HG02885 (cell line): Measurements from ENCODE around the gene SHISA4.
"Not testable (repeated sequence)": the region's sequence is repeated elsewhere in the genome, so short reads cannot be mapped to it uniquely, and the experiment has no call there.

Experiments used
- ATAC-seq: cut with Tn5 transposase; IDR thresholded peaks from one replicate; pipeline ENCODE4 v1.9.1; 2021; ENCODE audit warnings: mild to moderate bottlenecking; ENCODE audit not compliant: unreplicated experiment, poor library complexity

SHISA4 gene

DNA sequence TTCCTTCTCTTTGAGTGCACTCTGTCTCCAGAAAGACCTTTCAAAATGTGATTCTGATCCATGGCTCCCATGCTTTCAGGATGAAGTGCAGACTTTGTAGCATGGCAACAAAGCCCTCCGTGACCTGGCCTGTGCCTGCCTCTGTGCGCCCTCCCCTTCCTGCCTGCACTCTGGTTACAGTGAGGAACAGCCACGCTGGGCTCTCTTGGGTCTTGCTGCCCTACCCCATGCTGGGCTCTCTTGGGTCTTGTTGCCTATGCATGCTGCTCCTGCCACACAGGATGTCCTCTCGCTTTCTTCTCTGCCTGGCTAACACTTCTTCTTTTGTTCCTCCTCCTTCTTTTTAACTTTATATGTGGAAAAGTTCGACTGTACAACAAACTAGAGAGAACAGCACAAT lies 29.6 kb downstream of the SHISA4 start:
- ATAC-seq = no peak

DNA sequence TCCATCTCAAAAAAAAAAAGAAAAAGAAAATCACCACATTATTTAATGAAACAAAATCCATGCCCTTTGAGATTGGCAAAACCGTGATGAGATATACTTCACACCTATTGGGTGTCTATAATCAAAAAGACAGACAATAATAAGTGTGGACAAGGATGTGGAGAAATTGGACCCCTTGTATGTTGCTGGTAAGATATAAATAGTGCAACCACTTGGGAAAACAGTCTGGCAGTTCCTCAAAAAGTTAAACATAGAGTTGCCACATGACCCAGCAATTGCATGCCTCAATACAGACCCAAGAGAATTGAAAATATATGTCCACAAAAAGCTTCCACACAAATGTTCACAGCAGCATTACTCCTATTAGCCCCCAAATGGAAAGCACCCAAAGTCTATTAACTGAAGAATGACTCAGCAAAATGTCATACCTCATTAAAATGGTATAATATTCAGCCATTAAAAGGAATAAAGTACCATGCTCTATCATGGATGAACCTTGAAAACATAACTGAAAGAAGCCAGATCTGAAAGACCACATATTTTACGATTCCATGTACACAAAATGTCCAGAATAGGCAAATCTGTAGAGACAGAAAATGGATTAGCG lies 33.4 kb downstream of the SHISA4 start:
- no peak for ATAC-seq

DNA sequence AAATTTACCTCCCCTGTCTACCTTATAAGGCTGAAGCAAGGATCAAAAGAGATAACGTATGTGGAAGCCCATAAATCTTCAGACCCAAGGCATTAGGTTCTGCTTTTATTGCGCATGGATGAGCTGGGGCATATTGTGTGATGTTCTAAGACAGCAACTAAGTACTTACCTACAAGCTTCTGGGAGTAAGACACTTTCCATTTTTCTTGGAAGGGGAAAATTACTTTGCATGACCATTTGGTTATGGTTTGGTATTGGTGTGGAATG lies 36.5 kb downstream of the SHISA4 start:
- no peak for ATAC-seq

DNA sequence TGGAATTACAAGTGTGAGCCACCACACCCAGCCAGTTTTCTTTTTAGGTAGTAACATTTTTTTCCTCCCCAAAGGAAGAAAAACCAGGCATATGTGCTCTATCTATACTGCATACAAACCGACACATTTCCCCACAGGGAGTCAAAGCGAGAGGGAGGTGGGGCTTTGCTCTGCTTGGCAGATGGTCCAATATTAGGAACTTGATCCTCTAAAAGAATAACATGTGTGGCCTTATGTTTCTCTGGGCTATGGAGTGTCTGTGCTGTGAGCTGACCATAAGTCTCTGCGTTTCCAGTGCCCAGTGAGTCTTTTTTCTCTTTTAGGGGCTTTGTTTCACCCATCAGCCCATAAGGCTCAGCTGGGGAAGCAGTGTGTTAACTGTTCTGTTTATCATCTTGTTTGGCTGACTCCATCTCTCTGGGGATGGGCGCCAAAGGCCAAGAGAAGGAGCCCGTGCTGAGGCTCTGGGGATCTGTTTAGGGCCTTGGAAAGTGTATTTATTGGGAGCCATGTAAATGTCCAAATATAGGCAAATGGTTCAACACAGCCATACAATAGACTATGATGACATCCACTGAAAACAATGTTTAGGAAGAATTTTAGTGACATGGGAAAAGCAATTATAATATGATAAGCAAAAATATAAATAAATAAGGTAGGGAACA lies 37.4 kb downstream of the SHISA4 start:
- ATAC-seq = no peak

DNA sequence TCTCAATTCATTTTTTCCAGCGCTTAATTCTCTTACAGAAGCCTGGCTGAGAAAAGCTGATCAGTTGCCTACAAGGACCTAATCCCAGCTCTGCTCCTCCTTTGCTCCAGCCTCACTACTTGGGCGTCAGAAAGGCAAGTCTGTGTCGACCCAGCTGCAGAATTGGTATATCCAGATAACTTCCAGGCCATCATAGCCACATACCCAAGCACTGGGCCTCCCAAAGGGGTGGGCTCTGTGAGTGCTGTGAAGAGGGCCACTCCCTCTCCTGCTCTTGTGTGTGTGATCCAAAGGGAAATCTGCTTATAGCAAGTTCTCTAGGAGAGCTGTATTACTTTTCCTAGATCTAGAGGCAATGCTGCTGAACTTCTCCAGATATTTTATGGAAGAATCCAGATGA lies 39.6 kb downstream of the SHISA4 start:
- ATAC-seq = no peak

DNA sequence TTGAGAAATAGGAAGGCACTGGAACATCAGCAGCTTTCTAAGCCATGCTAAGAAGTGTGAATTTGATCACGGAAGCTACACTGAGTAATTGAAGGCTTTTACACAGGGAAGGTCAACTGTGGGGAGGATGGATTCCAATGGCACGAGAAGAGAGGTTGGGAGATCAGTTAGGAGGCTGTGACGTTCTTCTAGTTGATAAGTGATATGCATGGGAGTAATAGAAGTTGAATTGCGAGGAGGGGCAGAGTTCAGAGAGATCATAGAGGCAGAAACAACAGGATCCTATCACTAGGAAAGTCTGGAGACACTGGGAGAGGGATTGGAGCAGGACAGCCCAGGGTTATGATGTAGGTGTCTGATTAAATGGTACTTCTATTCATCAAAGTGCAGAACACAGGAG lies 41.4 kb downstream of the SHISA4 start:
- no peak for ATAC-seq

DNA sequence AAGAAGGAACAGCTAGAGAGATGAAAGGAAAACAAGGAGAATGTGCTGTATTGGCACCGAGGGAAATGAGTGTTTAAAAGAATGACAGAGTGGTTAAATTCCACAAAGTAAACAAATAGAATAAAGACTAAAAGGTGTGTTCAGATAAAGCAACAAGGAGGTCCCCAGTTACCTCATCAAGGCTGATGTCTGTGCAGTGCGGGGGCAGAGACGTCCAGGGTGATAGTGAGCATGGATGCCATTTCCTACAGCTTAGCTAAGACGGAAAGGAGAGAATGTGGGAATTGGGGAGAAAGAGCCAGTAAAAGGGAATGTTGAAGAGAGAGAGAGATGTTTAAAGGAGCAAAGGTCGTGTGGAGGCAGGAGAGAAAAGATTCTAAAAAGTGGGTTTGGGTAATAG lies 42.1 kb downstream of the SHISA4 start:
- no peak for ATAC-seq

DNA sequence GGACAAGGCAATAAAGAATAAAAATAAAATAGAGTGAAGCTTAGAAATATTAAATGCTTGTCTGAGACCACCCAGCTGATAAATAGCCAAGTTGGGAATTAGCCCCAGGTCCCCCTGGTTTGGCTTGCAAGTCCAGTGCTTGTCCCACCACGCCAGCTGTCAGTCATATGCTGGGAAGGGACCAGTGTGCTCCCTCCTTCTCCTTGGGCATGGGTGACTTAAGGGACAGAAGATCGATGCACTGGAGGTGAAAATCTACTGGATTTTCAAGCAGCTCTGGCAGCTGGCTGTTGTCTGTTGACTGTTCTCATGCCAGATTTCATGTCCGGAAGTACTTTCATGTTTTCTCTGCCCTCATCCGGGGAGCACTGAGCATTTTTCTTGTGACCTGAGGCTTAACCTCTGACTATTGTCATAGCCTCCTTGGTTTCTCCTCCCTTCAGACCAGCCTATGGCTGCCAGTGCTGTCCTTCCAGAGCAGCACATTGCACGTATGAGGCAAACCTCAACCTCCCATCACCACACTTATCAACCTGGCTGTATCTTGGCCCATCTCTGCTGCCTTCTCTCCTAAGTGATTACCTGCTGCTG lies 45.2 kb downstream of the SHISA4 start:
- ATAC-seq = no peak

DNA sequence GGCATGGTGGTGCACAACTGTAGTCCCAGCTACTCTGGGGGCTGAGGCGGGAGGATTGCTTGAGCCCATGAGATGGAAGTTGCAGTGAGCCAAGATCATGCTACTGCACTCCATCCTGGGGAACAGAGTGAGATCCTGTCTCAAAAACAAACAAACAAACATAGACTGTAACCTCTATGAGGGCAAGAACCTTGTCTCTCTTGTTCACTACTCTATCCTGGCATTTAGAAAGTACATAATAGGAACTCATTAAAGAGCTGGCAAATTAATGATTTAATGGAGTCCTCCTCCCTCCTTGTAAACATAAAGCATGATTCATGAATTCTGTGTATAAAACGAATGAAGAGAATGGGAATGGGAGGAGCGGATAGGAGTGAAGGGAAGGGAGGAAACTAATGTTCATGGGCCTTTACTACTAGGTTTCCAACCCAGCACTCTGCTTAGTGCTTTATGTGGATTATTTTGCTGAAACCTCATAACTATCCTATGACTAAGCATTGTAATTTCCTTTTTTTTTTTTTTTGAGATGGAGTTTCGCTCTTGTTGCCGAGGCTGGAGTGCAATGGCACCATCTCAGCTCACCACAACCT lies 49.0 kb downstream of the SHISA4 start:
- no peak for ATAC-seq

DNA sequence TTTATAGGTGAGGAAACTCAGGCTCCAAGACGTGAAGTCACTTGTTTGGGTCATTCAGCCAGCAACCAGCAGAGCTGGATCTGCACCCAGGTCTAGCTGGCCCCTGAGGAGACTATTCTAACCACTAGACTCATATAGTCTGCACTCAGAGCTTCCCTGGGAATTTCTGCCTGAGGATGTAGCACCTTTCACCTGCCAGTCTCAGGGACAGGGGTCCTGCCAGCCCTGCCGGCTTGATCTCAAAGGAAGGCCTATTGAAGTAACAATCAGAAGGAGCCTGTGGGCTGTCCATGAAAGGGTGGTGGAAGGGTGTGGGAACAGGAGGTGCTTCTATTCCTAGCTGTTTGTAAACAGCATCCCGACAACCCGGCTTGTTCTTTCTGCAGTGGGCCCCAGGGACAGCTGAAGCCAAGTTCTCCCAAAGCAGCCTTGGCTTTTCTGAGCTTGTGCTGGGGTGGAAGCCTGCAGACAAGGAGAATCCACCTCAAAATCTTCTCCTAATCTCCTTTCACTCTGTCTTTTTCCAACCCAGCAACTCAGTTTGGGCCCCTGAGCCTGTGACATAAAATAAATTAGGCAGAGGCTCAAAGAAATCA lies 49.8 kb downstream of the SHISA4 start:
- ATAC-seq = no peak

DNA sequence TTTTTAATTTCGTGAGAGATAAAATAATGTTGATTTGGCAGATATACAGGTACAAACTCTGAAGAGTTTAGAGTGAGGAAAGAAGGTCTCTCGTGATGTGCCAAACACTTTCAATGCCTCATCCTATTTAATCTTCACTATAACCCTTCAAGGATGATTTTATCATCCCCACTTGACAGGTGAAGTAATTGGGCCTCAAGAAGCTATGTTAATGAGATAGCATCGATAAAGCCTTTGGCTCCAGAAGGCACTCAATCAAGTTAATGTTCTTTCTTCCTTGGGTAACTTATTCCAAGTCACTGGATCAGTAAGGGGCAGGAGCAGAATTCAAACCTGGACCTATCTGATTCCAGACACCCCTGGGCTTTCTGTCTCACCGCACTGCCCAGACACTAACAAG lies 50.5 kb downstream of the SHISA4 start:
- ATAC-seq = no peak

DNA sequence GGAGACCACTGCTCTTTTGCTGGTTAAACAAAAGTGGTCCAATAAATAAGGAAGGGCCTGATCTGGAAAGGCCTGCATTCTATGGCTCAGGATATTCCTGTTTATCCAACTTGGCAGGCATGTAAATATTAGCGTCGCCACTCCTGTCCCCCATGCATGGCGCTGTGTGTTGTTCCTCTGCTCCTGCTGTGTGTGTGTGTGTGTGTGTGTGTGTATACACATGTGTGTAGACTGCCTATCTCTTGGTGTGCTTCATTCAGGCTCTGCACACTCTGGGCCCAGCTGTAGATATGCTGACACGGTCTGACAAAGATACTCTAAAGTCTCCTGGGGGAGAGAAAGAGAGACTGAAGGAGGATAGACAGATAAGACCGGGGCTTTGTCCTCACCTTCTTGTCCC lies 50.9 kb downstream of the SHISA4 start:
- ATAC-seq = no peak

DNA sequence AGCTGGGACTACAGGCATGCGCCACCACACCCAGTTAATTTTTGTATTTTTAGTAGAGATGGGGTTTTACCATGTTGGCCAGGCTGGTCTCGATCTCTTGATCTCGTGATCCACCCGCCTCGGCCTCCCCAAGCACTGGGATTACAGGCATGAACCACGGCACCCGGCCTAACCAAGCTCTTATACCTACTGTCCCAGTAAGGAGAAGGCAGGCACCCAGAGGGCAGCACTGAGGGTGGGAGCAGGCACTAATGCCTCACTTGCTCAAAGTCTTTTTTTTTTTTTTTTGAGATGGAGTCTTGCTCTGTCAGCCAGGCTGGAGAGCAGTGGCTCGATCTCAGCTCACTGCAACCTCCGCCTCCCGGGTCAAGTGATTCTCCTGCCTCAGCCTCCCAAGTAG lies 51.6 kb downstream of the SHISA4 start:
- not testable (repeated sequence) for ATAC-seq

DNA sequence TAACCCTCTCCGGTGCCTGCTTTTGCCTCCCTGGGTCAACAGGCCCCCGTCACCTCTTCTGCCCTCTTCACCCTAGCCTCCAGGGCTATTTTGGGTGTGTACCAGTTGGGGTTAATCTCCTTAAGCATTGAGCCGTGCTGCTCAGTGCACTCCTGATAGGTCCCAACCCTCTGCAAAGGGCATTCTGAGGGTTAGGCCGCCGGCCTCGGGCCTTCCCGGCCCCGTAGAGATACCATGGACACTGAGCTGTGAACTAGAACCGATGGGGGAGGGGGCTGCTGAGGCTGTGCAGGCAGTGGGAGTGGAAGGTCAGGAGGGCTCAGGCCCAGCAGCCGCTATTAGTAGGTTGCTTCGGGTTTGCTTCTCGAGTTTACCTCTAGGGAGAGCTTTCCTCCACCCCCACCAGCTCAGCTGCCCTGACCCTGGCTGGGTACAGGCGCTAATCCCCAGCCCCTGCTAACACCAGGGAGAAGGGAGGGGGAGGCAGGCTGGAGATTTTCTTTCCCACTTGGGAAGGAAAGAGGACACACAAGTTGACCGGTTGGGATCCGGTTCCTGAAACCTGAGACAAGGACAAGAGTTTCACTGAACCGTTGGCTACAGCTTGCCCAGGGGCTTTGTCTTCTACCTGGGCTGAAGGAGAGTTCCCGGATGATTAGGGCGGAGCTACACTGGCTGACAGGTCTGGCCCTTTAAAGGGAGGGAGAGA lies 52.9 kb downstream of the SHISA4 start:
- no peak for ATAC-seq

DNA sequence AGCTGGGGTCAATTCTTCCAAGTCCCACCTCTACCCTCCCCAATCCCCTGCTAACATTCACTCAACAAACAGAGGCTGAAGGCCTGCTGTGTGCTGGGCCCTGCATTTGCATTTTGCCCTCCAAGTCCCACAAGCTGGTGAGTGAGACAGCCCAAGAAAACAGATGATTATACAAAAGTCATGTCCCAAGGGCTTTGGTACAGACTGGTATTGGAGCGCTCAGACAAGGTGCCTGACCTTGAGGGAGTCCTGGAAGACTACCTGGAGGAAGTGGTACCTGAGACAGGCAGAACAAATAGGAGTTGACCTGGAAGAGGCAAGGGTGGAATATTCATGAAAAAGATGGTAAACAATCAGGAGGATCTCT lies 53.4 kb downstream of the SHISA4 start:
- no peak for ATAC-seq
